ENCODE data around the gene WDR27. TPM values are rescaled to one million over a fixed set of nuclear protein-coding genes. Genes with fewer than 3 reads are reported as not detected.

The WDR27 gene
- polyA plus RNA-seq, 1 experiment = 28.7 TPM

- no peak for DNase-seq (ENCODE audit: low read depth)
- peaks cover 8% of the 10 kb centered on the region; the same call in 1 of the 2 replicates for H3K36me3 ChIP-seq (ENCODE audit: control insufficient read depth, insufficient read depth, low read length)
- ChIA-PET POLR2A (no interaction called here), CTCF (interaction anchor here (1.3 to 1.4 kb wide), 2 partner anchors 9 to 81 kb away, joined by 3 read pairs; no protein-coding TSS in a partner anchor)
- H3K27me3 ChIP-seq (ENCODE audit: control insufficient read depth, insufficient read depth, low read length) = no peaks in the 10 kb centered on the region
- no peak for TF ChIP-seq CTCF (IDR thresholded peaks at IDR 0.05; ENCODE audit: insufficient read depth, low read depth, low read length)
- no peak overlapping the region for H3K4me3 ChIP-seq (ENCODE audit: low read depth, low read length)
Observed at GRCh38 chr6:169710009-169710408, 8.2 kb upstream of the WDR27 start.

- TF ChIP-seq CTCF (IDR thresholded peaks at IDR 0.05; ENCODE audit: insufficient read depth, low read depth, low read length) = no peak
- CTCF ChIA-PET = interaction anchor here (0.6 to 1.3 kb wide), 3 partner anchors 10 to 287 kb away, joined by 3 read pairs; no protein-coding TSS in a partner anchor
- Histone ChIP-seq H3K27me3 (ENCODE audit: control insufficient read depth, insufficient read depth, low read length) (no peaks in the 10 kb centered on the region), H3K4me3 (ENCODE audit: low read depth, low read length) (no peak overlapping the region), H3K36me3 (ENCODE audit: control insufficient read depth, insufficient read depth, low read length) (peaks cover 6% of the 10 kb centered on the region; the same call in 1 of the 2 replicates)
- POLR2A ChIA-PET = no interaction called here
- DNase-seq (ENCODE audit: low read depth) = no peak
Observed at GRCh38 chr6:169709293-169709692, 7.5 kb upstream of the WDR27 start.

GRCh38 chr6:169707772-169708171 is 5.9 kb upstream of the WDR27 start:
- POLR2A ChIA-PET = no interaction called here
- CTCF ChIA-PET = no interaction called here

GRCh38 chr6:169702840-169703246 is 1.0 kb upstream of the WDR27 start:
- POLR2A ChIA-PET = no interaction called here
- no peaks in the 10 kb centered on the region for H3K27me3 ChIP-seq (ENCODE audit: control insufficient read depth, insufficient read depth, low read length)
- DNase-seq (ENCODE audit: low read depth) = no peak
- peak overlapping the region; percentile 83 for H3K4me3 ChIP-seq (ENCODE audit: low read depth, low read length)
- 0 out of 2 replicates have a peak, but pooled peaks cover 1% of the 10 kb centered on the region for H3K36me3 ChIP-seq (ENCODE audit: control insufficient read depth, insufficient read depth, low read length)
- TF ChIP-seq CTCF (IDR thresholded peaks at IDR 0.05; ENCODE audit: insufficient read depth, low read depth, low read length) = no peak
- CTCF ChIA-PET = interaction anchor here (1.2 kb wide), 1 partner anchor 12 kb away, joined by 3 read pairs; no protein-coding TSS in a partner anchor

More at GRCh38 chr6:169707772-169708171, 5.9 kb upstream of the WDR27 start:
- DNase-seq (ENCODE audit: low read depth) = no peak
- Histone ChIP-seq H3K36me3 (ENCODE audit: control insufficient read depth, insufficient read depth, low read length) (peaks cover 4% of the 10 kb centered on the region; the same call in 1 of the 2 replicates), H3K27me3 (ENCODE audit: control insufficient read depth, insufficient read depth, low read length) (no peaks in the 10 kb centered on the region), H3K4me3 (ENCODE audit: low read depth, low read length) (no peak overlapping the region)
- no peak for TF ChIP-seq CTCF (IDR thresholded peaks at IDR 0.05; ENCODE audit: insufficient read depth, low read depth, low read length)

- CTCF ChIA-PET = interaction anchor here (1.3 kb wide), 1 partner anchor 89 kb away, joined by 3 read pairs; no protein-coding TSS in a partner anchor
- H3K4me3 ChIP-seq (ENCODE audit: low read depth, low read length) = peak overlapping the region; percentile 83
- TF ChIP-seq CTCF (IDR thresholded peaks at IDR 0.05; ENCODE audit: insufficient read depth, low read depth, low read length) = no peak
- no peaks in the 10 kb centered on the region for H3K27me3 ChIP-seq (ENCODE audit: control insufficient read depth, insufficient read depth, low read length)
- DNase-seq (ENCODE audit: low read depth) = no peak
- POLR2A ChIA-PET = no interaction called here
- 0 out of 2 replicates have a peak, but pooled peaks cover 1% of the 10 kb centered on the region for H3K36me3 ChIP-seq (ENCODE audit: control insufficient read depth, insufficient read depth, low read length)
Observed at GRCh38 chr6:169701311-169701953, 397 bp downstream of the WDR27 start.
